GM21526 (cell line): ENCODE measurements around the gene GEMIN5.
"Not testable (repeated sequence)": the region's sequence is repeated elsewhere in the genome, so short reads cannot be mapped to it uniquely, and the experiment has no call there.

ENCODE experiments used
- ATAC-seq: cut with Tn5 transposase; IDR thresholded peaks from one replicate; pipeline ENCODE4 v1.9.1; 2021; ENCODE audit warnings: moderate library complexity; ENCODE audit not compliant: unreplicated experiment, low FRiP score

The GEMIN5 gene

GRCh38 chr5:154943527-154943926 lies 5.5 kb upstream of the GEMIN5 start:
- ATAC-seq = no peak

GRCh38 chr5:154940772-154941620 lies 3.0 kb upstream of the GEMIN5 start, which contains the start of gene MRPL22:
TSS of gene MRPL22 (plus strand) at chr5:154941073. CDS start at chr5:154941111, 38 bp downstream.
- ATAC-seq = peak; percentile 46

GRCh38 chr5:154940375-154940771 lies 2.4 kb upstream of the GEMIN5 start:
- ATAC-seq = no peak

GRCh38 chr5:154939387-154939786 lies 1.4 kb upstream of the GEMIN5 start:
- not testable (repeated sequence) for ATAC-seq

- no peak for ATAC-seq
Measured at GRCh38 chr5:154937186-154937717, 759 bp downstream of the GEMIN5 start.

GRCh38 chr5:154934881-154935280 lies 3.1 kb downstream of the GEMIN5 start:
- ATAC-seq = no peak

GRCh38 chr5:154933537-154933936 lies 4.5 kb downstream of the GEMIN5 start:
- no peak for ATAC-seq

- no peak for ATAC-seq
Measured at GRCh38 chr5:154923441-154924430, 14.3 kb downstream of the GEMIN5 start.

GRCh38 chr5:154917757-154918156 lies 20.3 kb downstream of the GEMIN5 start:
- ATAC-seq = no peak

GRCh38 chr5:154916874-154917273 lies 21.1 kb downstream of the GEMIN5 start:
- ATAC-seq = no peak

GRCh38 chr5:154905601-154906000 lies 32.4 kb downstream of the GEMIN5 start:
- not testable (repeated sequence) for ATAC-seq

- no peak for ATAC-seq
Measured at GRCh38 chr5:154901913-154902312, 36.1 kb downstream of the GEMIN5 start.

GRCh38 chr5:154901276-154901675 lies 36.7 kb downstream of the GEMIN5 start:
- ATAC-seq = no peak

GRCh38 chr5:154900066-154900465 lies 37.9 kb downstream of the GEMIN5 start:
- ATAC-seq = no peak

- ATAC-seq = no peak
Measured at GRCh38 chr5:154899151-154899816, 38.7 kb downstream of the GEMIN5 start.

GRCh38 chr5:154898210-154898609 lies 39.8 kb downstream of the GEMIN5 start:
- no peak for ATAC-seq

- no peak for ATAC-seq
Measured at GRCh38 chr5:154896562-154897165, 41.3 kb downstream of the GEMIN5 start.

GRCh38 chr5:154895606-154896561 lies 42.1 kb downstream of the GEMIN5 start:
- no peak for ATAC-seq

- no peak for ATAC-seq
Measured at GRCh38 chr5:154893381-154893780, 44.6 kb downstream of the GEMIN5 start.
